ENCODE results near the gene BCL2L13.

GRCh38 chr22:17777717-17778044, 139.1 kb downstream of the BCL2L13 start:
- TF ChIP-seq, protein P1, sequence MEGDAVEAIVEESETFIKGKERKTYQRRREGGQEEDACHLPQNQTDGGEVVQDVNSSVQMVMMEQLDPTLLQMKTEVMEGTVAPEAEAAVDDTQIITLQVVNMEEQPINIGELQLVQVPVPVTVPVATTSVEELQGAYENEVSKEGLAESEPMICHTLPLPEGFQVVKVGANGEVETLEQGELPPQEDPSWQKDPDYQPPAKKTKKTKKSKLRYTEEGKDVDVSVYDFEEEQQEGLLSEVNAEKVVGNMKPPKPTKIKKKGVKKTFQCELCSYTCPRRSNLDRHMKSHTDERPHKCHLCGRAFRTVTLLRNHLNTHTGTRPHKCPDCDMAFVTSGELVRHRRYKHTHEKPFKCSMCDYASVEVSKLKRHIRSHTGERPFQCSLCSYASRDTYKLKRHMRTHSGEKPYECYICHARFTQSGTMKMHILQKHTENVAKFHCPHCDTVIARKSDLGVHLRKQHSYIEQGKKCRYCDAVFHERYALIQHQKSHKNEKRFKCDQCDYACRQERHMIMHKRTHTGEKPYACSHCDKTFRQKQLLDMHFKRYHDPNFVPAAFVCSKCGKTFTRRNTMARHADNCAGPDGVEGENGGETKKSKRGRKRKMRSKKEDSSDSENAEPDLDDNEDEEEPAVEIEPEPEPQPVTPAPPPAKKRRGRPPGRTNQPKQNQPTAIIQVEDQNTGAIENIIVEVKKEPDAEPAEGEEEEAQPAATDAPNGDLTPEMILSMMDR (IDR thresholded peaks at IDR 0.05 in 8 of 11, conservative IDR thresholded peaks at IDR 0.05 in 3 of 11), result no peak
- TF ChIP-seq POLR2A (IDR thresholded peaks at IDR 0.05), result no peak

Data from spleen (tissue), 7 donors.